SU-DHL-6 (cell line): ENCODE results near the gene HS3ST6.

ENCODE experiments used
- H2AFZ ChIP-seq: fragments of 200-600 bp; sonication (generic); 2 replicates; pipeline ENCODE4 v1.6.1; 2014; ENCODE audit warnings: low read depth, mild to moderate bottlenecking, moderate library complexity, mixed read lengths, antibody characterized with exemption, low read length; ENCODE audit not compliant: severe bottlenecking
- H3F3A ChIP-seq: fragments of 200-600 bp; shearing (Covaris generic); 2 replicates; pipeline ENCODE4 v1.6.0; 2016; ENCODE audit warnings: antibody characterized with exemption, mild to moderate bottlenecking; ENCODE audit not compliant: insufficient read depth
- H3K27ac ChIP-seq: fragments of 200-600 bp; sonication (generic); 2 replicates; pipeline ENCODE4 v1.5.1; 2016; ENCODE audit warnings: low read depth, mild to moderate bottlenecking, low read length, moderate library complexity, mixed read lengths
- H3K27me3 ChIP-seq: fragments of 200-600 bp; sonication (generic), shearing (Covaris generic); 2 replicates; pipeline ENCODE4 v1.6.0; 2014; ENCODE audit warnings: mild to moderate bottlenecking, low read length
- H3K36me3 ChIP-seq: fragments of 200-600 bp; sonication (generic); 2 replicates; pipeline ENCODE4 v1.6.1; 2014; ENCODE audit warnings: mild to moderate bottlenecking, low read length, mixed read lengths
- H3K4me2 ChIP-seq: fragments of 300-600, 200-600 bp; shearing (Covaris generic), sonication (generic); 2 replicates; pipeline ENCODE4 v1.6.0; 2014; ENCODE audit warnings: low read length, low read depth, mild to moderate bottlenecking; ENCODE audit not compliant: poor library complexity, severe bottlenecking
- H3K4me3 ChIP-seq: fragments of 200-600 bp; sonication (generic); 2 replicates; pipeline ENCODE4 v1.5.1; 2014; ENCODE audit warnings: antibody characterized with exemption, low read length, mild to moderate bottlenecking, mixed read lengths; ENCODE audit not compliant: insufficient read depth, poor library complexity, severe bottlenecking
- H3K79me2 ChIP-seq: fragments of 200-600 bp; sonication (generic); 2 replicates; pipeline ENCODE4 v1.6.1; 2014; ENCODE audit warnings: mild to moderate bottlenecking, low read length, moderate library complexity; ENCODE audit not compliant: insufficient read depth
- H3K9ac ChIP-seq: fragments of 200-600 bp; sonication (generic); 2 replicates; pipeline ENCODE4 v1.7.0; 2014; ENCODE audit warnings: mild to moderate bottlenecking, low read length
- H3K9me2 ChIP-seq: fragments of 200-600 bp; sonication (generic); replicated peaks from 2 replicates; pipeline ENCODE4 v1.6.1; 2014; ENCODE audit warnings: low read length; ENCODE audit not compliant: insufficient read depth
- H3K9me3 ChIP-seq: fragments of 200-600 bp; sonication (generic); 2 replicates; pipeline ENCODE4 v1.6.1; 2014; ENCODE audit warnings: low read length, mixed read lengths; ENCODE audit not compliant: insufficient read depth
- H4K20me1 ChIP-seq: fragments of 200-600 bp; sonication (generic); 2 replicates; pipeline ENCODE4 v1.6.1; 2014; ENCODE audit warnings: low read depth, mild to moderate bottlenecking, antibody characterized with exemption, low read length, moderate library complexity, mixed read lengths
- CTCF ChIP-seq: fragments of 200-600 bp; sonication (generic); IDR thresholded peaks from one replicate; pipeline ENCODE4 v1.5.1; 2017; ENCODE audit warnings: antibody characterized with exemption, mild to moderate bottlenecking, low read length, moderate library complexity; ENCODE audit not compliant: insufficient read depth, poor library complexity, severe bottlenecking
- EZH2phosphoT487 ChIP-seq: fragments of 200-600 bp; sonication (generic), shearing (Covaris generic); conservative IDR thresholded peaks from 2 replicates; pipeline ENCODE4 v1.6.1; 2018; ENCODE audit warnings: mild to moderate bottlenecking, antibody characterized with exemption, low read length, moderate library complexity, mixed read lengths

Gene HS3ST6

GRCh38 chr16:1909561-1910231 lies 8.5 kb downstream of the HS3ST6 start:
- Histone ChIP-seq H3K9ac (no peak overlapping the region), H3K27ac (no peak overlapping the region), H3K9me2 (no peaks in the 10 kb centered on the region), H3K4me2 (no peak overlapping the region), H3K36me3 (no peaks in the 10 kb centered on the region), H2AFZ (no peak overlapping the region), H4K20me1 (no peaks in the 10 kb centered on the region), H3F3A (no peaks in the 10 kb centered on the region), H3K9me3 (no peaks in the 10 kb centered on the region), H3K27me3 (no peaks in the 10 kb centered on the region), H3K4me3 (no peak overlapping the region), H3K79me2 (no peaks in the 10 kb centered on the region)
- no peak for TF ChIP-seq EZH2phosphoT487
- no peak for TF ChIP-seq CTCF

GRCh38 chr16:1908983-1909382 lies 9.2 kb downstream of the HS3ST6 start:
- Histone ChIP-seq H3K27me3 (no peaks in the 10 kb centered on the region), H3K27ac (no peak overlapping the region), H2AFZ (no peak overlapping the region), H3K9ac (no peak overlapping the region), H3K9me2 (no peaks in the 10 kb centered on the region), H3K79me2 (no peaks in the 10 kb centered on the region), H4K20me1 (no peaks in the 10 kb centered on the region), H3K9me3 (no peaks in the 10 kb centered on the region), H3F3A (no peaks in the 10 kb centered on the region), H3K4me2 (no peak overlapping the region), H3K4me3 (no peak overlapping the region), H3K36me3 (no peaks in the 10 kb centered on the region)
- no peak for TF ChIP-seq EZH2phosphoT487
- TF ChIP-seq CTCF, result no peak

GRCh38 chr16:1908184-1908583 lies 10.0 kb downstream of the HS3ST6 start:
- no peaks in the 10 kb centered on the region for H3K36me3 ChIP-seq
- H3K27me3 ChIP-seq, result no peaks in the 10 kb centered on the region
- no peak overlapping the region for H3K4me3 ChIP-seq
- no peaks in the 10 kb centered on the region for H3K9me2 ChIP-seq
- TF ChIP-seq EZH2phosphoT487 (no peak), CTCF (no peak)
- H3K9me3 ChIP-seq, result no peaks in the 10 kb centered on the region
- H3F3A ChIP-seq, result no peaks in the 10 kb centered on the region
- no peak overlapping the region for H2AFZ ChIP-seq
- H3K79me2 ChIP-seq, result no peaks in the 10 kb centered on the region
- no peak overlapping the region for H3K27ac ChIP-seq
- no peaks in the 10 kb centered on the region for H4K20me1 ChIP-seq
- no peak overlapping the region for H3K9ac ChIP-seq
- H3K4me2 ChIP-seq, result no peak overlapping the region
